RPMI8226 (cell line): ENCODE data around the gene THUMPD1.

Experiments
- DNase-seq: peaks from one replicate; pipeline ENCODE4 v3.0.0-alpha.2; 2015

THUMPD1 gene

GRCh38 chr16:20689668-20690067 is 52.0 kb downstream of the THUMPD1 start:
- DNase-seq: no peak

- no peak for DNase-seq
These were observed 57.8 kb downstream of the THUMPD1 start for GRCh38 chr16:20683812-20684211.
